ENCODE results near the gene CDK9.

DNA sequence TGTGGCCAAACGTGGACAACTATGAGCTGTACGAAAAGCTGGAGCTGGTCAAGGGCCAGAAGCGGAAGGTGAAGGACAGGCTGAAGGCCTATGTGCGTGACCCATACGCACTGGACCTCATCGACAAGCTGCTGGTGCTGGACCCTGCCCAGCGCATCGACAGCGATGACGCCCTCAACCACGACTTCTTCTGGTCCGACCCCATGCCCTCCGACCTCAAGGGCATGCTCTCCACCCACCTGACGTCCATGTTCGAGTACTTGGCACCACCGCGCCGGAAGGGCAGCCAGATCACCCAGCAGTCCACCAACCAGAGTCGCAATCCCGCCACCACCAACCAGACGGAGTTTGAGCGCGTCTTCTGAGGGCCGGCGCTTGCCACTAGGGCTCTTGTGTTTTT is 3.3 kb downstream of the CDK9 start:
- TF ChIP-seq, protein P1, sequence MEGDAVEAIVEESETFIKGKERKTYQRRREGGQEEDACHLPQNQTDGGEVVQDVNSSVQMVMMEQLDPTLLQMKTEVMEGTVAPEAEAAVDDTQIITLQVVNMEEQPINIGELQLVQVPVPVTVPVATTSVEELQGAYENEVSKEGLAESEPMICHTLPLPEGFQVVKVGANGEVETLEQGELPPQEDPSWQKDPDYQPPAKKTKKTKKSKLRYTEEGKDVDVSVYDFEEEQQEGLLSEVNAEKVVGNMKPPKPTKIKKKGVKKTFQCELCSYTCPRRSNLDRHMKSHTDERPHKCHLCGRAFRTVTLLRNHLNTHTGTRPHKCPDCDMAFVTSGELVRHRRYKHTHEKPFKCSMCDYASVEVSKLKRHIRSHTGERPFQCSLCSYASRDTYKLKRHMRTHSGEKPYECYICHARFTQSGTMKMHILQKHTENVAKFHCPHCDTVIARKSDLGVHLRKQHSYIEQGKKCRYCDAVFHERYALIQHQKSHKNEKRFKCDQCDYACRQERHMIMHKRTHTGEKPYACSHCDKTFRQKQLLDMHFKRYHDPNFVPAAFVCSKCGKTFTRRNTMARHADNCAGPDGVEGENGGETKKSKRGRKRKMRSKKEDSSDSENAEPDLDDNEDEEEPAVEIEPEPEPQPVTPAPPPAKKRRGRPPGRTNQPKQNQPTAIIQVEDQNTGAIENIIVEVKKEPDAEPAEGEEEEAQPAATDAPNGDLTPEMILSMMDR (conservative IDR thresholded peaks at IDR 0.05; ENCODE audit: low read depth in 2 of 2) = no peak
- TF ChIP-seq EZH2 (IDR thresholded peaks at IDR 0.05; ENCODE audit: low read depth, unreplicated experiment) (no peak), POLR2AphosphoS5 (IDR thresholded peaks at IDR 0.05; ENCODE audit: low read depth) (no peak)
